D721Med (cell line): ENCODE data around the gene CD7.

Experiments used
- DNase-seq: peaks from one replicate; pipeline ENCODE4 v3.0.0; 2011; ENCODE audit warnings: low spot score; ENCODE audit not compliant: insufficient read length
- FAIRE-seq: peaks from 2 replicates; lab custom pipeline; 2011; peaks lifted over from hg19 to GRCh38; lab: Jason Lieb, UNC
- TF ChIP-seq, protein P1 (sequence below): IDR thresholded peaks from 2 replicates; pipeline ENCODE4 v1.5.1; 2012; ENCODE audit warnings: mild to moderate bottlenecking, control low read depth; ENCODE audit not compliant: insufficient read depth; ENCODE audit errors: missing control alignments

The CD7 gene

DNA sequence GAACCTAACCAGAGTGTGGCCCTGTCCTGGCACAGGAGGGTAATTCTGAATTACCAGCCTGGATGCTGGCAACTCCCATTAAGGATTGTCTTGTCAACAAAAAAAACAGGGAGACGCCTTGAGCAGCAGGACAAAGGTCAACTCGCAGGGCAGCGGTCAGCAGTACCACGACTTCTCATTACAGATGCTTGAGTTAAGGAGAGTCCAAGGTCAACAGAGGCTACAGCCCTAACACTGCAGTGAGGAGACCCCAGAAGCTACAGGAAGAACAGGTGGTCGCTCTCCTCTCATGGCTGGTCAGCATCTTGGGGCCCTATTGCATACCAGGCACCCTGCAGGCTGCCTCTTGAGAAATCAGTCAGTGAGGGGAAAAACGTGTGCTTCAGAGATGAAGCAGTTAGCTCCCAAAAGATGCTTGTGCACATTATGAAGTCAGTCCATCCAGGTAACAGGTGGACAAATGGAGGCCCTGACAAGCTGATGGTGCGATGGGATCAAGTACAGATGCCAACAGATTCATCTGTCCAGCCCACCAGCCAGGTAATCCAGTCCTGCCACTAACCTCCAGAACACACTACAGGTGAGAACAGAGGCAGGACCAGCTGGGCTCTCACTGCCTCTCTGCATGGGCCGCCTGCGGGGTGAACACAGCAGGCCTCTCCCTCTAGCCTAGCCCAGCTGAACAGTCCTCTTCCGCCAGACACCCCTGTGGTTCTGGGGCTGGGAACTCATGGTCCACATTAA is 48.1 kb downstream of the CD7 start:
- no peak for DNase-seq
- TF ChIP-seq, protein P1, sequence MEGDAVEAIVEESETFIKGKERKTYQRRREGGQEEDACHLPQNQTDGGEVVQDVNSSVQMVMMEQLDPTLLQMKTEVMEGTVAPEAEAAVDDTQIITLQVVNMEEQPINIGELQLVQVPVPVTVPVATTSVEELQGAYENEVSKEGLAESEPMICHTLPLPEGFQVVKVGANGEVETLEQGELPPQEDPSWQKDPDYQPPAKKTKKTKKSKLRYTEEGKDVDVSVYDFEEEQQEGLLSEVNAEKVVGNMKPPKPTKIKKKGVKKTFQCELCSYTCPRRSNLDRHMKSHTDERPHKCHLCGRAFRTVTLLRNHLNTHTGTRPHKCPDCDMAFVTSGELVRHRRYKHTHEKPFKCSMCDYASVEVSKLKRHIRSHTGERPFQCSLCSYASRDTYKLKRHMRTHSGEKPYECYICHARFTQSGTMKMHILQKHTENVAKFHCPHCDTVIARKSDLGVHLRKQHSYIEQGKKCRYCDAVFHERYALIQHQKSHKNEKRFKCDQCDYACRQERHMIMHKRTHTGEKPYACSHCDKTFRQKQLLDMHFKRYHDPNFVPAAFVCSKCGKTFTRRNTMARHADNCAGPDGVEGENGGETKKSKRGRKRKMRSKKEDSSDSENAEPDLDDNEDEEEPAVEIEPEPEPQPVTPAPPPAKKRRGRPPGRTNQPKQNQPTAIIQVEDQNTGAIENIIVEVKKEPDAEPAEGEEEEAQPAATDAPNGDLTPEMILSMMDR, result no peak
- FAIRE-seq, result no peak

DNA sequence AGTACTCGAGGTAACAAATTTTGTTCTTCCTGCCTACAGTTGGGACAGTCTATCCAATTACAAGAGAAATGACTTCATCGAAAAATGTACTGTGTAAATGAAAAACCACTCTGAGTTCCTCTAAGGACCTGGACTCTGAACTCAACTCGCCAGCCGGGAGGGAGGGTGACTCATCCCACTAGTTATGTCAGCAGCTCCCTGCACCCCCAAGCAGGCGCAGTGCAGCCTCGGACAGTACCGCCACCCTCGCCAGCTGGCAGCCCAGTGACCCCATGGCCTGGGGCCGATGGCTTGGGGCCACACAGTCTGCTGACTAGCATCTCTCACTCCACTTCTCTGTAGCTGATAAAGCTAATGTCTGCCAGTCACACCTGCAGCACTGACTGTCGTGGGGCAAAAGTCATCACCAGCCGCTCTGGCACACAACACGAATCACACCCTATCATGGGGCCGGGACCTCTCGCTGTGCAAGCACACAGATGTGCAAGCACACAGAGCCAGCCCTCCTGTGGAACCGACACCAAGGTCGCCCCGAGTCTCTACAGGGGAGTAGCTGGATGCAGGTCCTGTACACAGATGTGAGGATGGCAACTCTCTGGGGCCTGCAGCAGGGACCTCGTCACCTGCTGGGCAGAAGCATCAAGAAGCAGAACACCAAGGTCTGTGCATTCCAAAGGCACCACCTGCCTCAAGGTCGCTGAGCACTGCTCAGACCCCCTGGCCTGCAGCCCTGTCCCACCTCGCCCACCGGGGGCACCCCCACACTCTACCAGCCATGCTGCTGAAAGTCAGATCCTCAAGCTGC is 49.6 kb downstream of the CD7 start:
- DNase-seq (no peak), FAIRE-seq (no peak)

DNA sequence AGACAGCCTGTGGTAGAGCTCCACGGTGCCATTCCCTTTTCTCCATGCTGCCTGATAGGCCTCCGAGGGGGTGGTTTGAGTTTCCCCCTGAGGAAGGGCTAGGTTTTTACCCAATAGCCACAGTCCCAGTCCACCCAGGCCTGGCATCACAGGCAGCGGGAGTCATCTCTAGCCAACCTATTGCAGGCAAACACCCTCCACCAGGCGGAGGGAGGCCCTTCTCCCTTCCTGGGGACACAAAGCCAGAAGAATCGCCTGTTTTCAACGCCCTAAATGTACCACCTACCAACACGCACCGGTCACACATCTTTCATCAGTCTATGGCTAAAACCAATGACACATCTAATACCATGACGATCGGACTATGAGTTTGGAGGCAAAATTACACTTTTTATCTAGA is 51.3 kb downstream of the CD7 start:
- TF ChIP-seq, protein P1, result no peak
- DNase-seq (no peak), FAIRE-seq (no peak)

More for the DNA sequence above, 49.6 kb downstream of the CD7 start:
- TF ChIP-seq, protein P1, result no peak
